Body of pancreas (tissue), 4 donors: ENCODE data around the gene SERPINA1.

Experiments used
- POLR2A ChIP-seq, 3 donors: fragments of 450-650 bp; IDR thresholded peaks; one replicate each; pipeline ENCODE4 v1.6.1; 2016; ENCODE audit warnings: antibody characterized with exemption in 3 of 3, mild to moderate bottlenecking in 2 of 3
- TF ChIP-seq, protein P1 (sequence below), 7 experiments: fragments of 450-650 bp in 4 of 7; fragments of 200-600 bp in 3 of 7; sonication (generic) in 3 of 7; IDR thresholded peaks; one replicate each; pipeline ENCODE4 v1.5.1; 2016 to 2019; ENCODE audit warnings: antibody characterized with exemption in 7 of 7

DNA sequence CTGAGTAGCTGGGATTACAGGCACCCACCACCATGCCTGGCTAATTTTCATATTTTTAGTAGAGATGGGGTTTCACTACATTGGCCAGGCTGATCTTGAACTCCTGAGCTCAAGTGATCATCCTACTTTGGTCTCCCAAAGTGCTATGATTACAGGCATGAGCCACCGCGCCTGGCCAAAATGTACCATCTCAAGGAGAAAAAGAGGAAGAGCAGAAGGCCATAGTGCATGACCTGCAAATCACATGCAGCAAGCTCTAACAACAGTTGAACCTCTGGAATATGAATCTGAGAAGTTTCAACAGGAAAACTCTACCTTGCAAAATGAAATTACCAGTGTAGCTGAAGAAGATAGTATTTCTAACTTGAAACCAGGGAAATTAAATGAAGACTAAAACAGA lies 17.1 kb upstream of the SERPINA1 start:
- TF ChIP-seq, protein P1, sequence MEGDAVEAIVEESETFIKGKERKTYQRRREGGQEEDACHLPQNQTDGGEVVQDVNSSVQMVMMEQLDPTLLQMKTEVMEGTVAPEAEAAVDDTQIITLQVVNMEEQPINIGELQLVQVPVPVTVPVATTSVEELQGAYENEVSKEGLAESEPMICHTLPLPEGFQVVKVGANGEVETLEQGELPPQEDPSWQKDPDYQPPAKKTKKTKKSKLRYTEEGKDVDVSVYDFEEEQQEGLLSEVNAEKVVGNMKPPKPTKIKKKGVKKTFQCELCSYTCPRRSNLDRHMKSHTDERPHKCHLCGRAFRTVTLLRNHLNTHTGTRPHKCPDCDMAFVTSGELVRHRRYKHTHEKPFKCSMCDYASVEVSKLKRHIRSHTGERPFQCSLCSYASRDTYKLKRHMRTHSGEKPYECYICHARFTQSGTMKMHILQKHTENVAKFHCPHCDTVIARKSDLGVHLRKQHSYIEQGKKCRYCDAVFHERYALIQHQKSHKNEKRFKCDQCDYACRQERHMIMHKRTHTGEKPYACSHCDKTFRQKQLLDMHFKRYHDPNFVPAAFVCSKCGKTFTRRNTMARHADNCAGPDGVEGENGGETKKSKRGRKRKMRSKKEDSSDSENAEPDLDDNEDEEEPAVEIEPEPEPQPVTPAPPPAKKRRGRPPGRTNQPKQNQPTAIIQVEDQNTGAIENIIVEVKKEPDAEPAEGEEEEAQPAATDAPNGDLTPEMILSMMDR (IDR thresholded peaks at IDR 0.05), result no peak
- TF ChIP-seq POLR2A (IDR thresholded peaks at IDR 0.05), result no peak
